Measurements from ENCODE around the gene SCD. TPM values are rescaled to one million over a fixed set of nuclear protein-coding genes. Genes with fewer than 3 reads are reported as not detected.

Gene SCD
- total and polyA plus RNA-seq, 9 of the 15 experiments (the other 6 are each of a cell fraction or from before 2014, with no cell fraction given): 114 to 486 (median 188) TPM

- TF ChIP-seq HMGXB4 (CRISPR knock-in tag; IDR thresholded peaks at IDR 0.05) (no peak), ZNF592 (IDR thresholded peaks at IDR 0.05) (peak; percentile 80), ARID3B (CRISPR knock-in tag; IDR thresholded peaks at IDR 0.05; ENCODE audit: borderline replicate concordance) (no peak), ZNF766 (CRISPR knock-in tag; conservative IDR thresholded peaks at IDR 0.05) (0 out of 2 replicates have a peak, but pooled peaks have one; percentile 51), KAT7 (CRISPR knock-in tag; IDR thresholded peaks at IDR 0.05; ENCODE audit: borderline replicate concordance) (0 out of 2 replicates have a peak, but pooled peaks have one; percentile 33), CLOCK (CRISPR knock-in tag; IDR thresholded peaks at IDR 0.05; ENCODE audit: borderline replicate concordance) (no peak), COPS2 (conservative IDR thresholded peaks at IDR 0.05) (no peak), NBN (IDR thresholded peaks at IDR 0.05; ENCODE audit: low read depth) (no peak), DNMT1 (IDR thresholded peaks at IDR 0.05) (no peak), BRF2 (IDR thresholded peaks at IDR 0.05; ENCODE audit: borderline replicate concordance, insufficient read depth, insufficient read length) (no peak), NFRKB (IDR thresholded peaks at IDR 0.05; ENCODE audit: low read depth) (peak; percentile 58), ZBTB2 (IDR thresholded peaks at IDR 0.05) (no peak)
Observed at GRCh38 chr10:100372415-100373297, 25.6 kb downstream of the SCD start (continued).
